Loucy (cell line): ENCODE measurements around the gene PROC.

Experiments
- EZH2phosphoT487 ChIP-seq: fragments of 200-600 bp; IDR thresholded peaks from 2 replicates; pipeline ENCODE4 v1.6.1; 2018; ENCODE audit warnings: antibody characterized with exemption, mild to moderate bottlenecking, moderate library complexity, borderline replicate concordance
- TF ChIP-seq, protein P1 (sequence below): fragments of 200-600 bp; sonication (generic); conservative IDR thresholded peaks from 2 replicates; pipeline ENCODE4 v1.5.1; 2014; ENCODE audit warnings: mild to moderate bottlenecking, antibody characterized with exemption, low read length

- no peak for TF ChIP-seq EZH2phosphoT487
- TF ChIP-seq, protein P1, sequence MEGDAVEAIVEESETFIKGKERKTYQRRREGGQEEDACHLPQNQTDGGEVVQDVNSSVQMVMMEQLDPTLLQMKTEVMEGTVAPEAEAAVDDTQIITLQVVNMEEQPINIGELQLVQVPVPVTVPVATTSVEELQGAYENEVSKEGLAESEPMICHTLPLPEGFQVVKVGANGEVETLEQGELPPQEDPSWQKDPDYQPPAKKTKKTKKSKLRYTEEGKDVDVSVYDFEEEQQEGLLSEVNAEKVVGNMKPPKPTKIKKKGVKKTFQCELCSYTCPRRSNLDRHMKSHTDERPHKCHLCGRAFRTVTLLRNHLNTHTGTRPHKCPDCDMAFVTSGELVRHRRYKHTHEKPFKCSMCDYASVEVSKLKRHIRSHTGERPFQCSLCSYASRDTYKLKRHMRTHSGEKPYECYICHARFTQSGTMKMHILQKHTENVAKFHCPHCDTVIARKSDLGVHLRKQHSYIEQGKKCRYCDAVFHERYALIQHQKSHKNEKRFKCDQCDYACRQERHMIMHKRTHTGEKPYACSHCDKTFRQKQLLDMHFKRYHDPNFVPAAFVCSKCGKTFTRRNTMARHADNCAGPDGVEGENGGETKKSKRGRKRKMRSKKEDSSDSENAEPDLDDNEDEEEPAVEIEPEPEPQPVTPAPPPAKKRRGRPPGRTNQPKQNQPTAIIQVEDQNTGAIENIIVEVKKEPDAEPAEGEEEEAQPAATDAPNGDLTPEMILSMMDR, result no peak
These were observed 41.0 kb upstream of the PROC start for GRCh38 chr2:127377262-127377661.
